ENCODE results near the gene PWWP2B. TPM values are rescaled to one million over a fixed set of nuclear protein-coding genes. Genes with fewer than 3 reads are reported as not detected.

Gene PWWP2B
- total RNA-seq, 2 experiments from 2014 or later = 5.5 to 6.3 TPM

- Mint-ChIP-seq H3K27ac (no peak overlapping the region), H3K27me3 (peaks cover 1% of the 10 kb centered on the region), H3K4me1 (peaks cover 3% of the 10 kb centered on the region), H3K36me3 (ENCODE audit: low read depth) (no peaks in the 10 kb centered on the region), H3K4me3 (no peak overlapping the region), H3K9me3 (no peaks in the 10 kb centered on the region)
- POLR2A ChIA-PET = no interaction called here
- CTCF ChIA-PET = interaction anchor here (1.0 kb wide), 1 partner anchor 8 kb away, joined by 3 read pairs; no protein-coding TSS in a partner anchor
- DNase-seq = no peak
These were observed 28.6 kb upstream of the PWWP2B start for GRCh38 chr10:132368391-132368790.

- peaks cover 1% of the 10 kb centered on the region for H3K27me3 Mint-ChIP-seq
- POLR2A ChIA-PET = no interaction called here
- H3K4me3 Mint-ChIP-seq = no peak overlapping the region
- no peaks in the 10 kb centered on the region for H3K9me3 Mint-ChIP-seq
- H3K4me1 Mint-ChIP-seq = peaks cover 3% of the 10 kb centered on the region
- no peak overlapping the region for H3K27ac Mint-ChIP-seq
- CTCF ChIA-PET = interaction anchor here (1.0 kb wide), 1 partner anchor 9 kb away, joined by 3 read pairs; no protein-coding TSS in a partner anchor
- H3K36me3 Mint-ChIP-seq (ENCODE audit: low read depth) = no peaks in the 10 kb centered on the region
- no peak for DNase-seq
These were observed 27.9 kb upstream of the PWWP2B start for GRCh38 chr10:132368881-132369635.

DNA sequence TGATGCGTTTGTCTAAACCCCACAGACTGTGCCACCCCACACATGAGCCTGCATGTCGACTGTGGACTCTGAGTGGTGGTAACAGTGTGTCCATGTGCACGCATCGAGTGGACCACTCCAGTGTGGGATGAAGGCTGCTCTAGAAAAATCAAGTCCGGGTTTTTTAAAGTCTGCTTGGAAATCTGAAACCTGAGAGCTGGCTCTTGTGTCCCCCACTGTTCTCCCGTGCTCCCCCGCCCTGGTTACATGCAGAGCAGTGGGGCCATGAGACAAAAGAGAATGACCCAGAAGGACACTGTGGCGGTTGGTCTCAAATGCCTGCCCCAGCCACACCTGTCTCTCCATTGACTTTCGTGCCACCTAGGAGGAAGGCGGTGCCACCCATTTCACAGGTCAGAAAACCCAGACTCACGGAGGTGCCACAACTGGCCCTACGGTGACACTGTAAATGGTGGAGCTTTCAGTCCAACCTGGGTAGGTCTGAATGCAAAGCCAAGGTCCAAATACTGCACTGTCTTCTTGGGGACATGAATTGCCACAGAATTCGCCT, 27.3 kb upstream of the PWWP2B start:
- POLR2A ChIA-PET = no interaction called here
- no peak overlapping the region for H3K4me3 Mint-ChIP-seq
- H3K9me3 Mint-ChIP-seq = no peaks in the 10 kb centered on the region
- no peak overlapping the region for H3K27ac Mint-ChIP-seq
- peaks cover 3% of the 10 kb centered on the region for H3K4me1 Mint-ChIP-seq
- peaks cover 1% of the 10 kb centered on the region for H3K27me3 Mint-ChIP-seq
- no peaks in the 10 kb centered on the region for H3K36me3 Mint-ChIP-seq (ENCODE audit: low read depth)
- CTCF ChIA-PET = no interaction called here
- no peak for DNase-seq

DNA sequence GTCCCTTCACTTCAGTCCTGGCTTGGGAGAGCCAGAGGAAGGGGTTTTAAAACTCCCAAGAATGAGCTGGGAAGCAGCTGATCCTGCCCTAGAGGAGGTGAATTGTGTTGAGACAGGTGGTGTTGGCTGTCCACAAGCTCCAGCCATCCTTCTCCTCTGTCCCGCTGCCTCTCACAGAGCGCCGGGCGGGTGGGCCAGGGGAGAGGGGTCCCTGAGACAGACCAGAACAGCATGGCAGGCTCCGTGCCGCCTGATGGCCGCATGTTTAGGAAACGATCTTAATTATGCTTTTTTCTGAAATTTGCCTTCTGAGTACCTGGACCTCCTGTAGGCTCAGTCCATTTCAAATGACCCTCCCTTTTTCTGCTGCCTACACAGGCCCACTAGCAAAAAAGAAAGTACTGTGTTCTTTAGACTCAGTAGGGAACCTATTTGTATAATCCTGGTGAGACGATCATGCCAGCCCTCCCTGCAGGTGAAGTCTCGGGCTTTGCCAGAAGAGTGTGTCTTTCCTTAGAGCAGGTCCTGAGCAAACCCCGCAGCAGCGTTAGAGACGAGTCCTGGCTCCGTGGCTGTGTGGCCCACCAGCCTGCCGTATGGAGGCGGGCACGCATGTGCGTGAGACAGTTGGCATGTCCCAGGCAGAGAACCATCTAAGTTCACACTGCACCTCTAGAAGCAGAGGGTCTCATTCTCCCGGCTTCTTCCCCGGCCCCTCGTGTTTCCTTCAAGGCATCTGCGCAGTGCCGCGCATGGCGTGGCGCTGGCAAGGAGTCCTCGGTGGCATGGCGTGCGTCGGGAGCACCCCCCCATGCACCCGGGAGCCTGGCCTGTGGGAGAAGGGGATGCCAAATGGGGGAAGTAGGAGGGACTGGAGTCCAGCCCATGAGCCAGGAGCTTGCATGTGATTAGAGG, 26.3 kb upstream of the PWWP2B start:
- DNase-seq = no peak
- ChIA-PET CTCF (no interaction called here), POLR2A (no interaction called here)
- Mint-ChIP-seq H3K4me1 (peaks cover 3% of the 10 kb centered on the region), H3K9me3 (no peaks in the 10 kb centered on the region), H3K27me3 (peaks cover 1% of the 10 kb centered on the region), H3K4me3 (no peak overlapping the region), H3K36me3 (ENCODE audit: low read depth) (no peaks in the 10 kb centered on the region), H3K27ac (no peak overlapping the region)

- ChIA-PET POLR2A (no interaction called here), CTCF (no interaction called here)
- no peaks in the 10 kb centered on the region for H3K36me3 Mint-ChIP-seq (ENCODE audit: low read depth)
- no peak overlapping the region for H3K4me3 Mint-ChIP-seq
- H3K27me3 Mint-ChIP-seq = peaks cover 1% of the 10 kb centered on the region
- DNase-seq = no peak
- no peaks in the 10 kb centered on the region for H3K9me3 Mint-ChIP-seq
- H3K27ac Mint-ChIP-seq = no peak overlapping the region
- peaks cover 3% of the 10 kb centered on the region for H3K4me1 Mint-ChIP-seq
These were observed 25.3 kb upstream of the PWWP2B start for GRCh38 chr10:132371641-132372081.

DNA sequence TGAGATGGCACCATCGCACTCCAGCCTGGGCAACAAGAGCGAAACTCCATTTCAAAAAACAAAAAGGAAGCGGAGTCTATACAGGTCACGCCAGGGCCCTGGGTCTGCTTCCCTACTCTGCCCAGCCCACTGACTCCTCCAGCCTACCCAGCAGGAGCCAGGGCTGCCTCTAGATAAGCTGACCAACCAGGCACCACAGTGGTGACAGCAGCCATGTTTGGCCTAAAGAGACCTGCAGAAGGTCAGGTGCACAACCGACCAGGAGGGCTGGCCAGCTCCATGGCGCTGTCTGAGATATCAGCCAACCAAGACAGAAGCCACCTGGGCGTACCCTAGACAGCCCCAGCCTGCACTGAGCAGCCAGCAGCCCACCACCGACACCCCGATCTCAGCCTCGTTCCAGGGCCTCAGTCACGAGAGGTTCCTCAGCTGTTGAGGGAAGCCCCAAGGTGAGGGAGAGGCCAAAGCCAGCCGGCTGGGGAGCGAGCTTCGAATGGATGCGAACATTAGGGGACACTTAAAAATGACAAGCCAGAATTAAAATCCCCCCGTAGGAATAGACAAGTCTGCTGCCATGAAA, 24.4 kb upstream of the PWWP2B start:
- ChIA-PET POLR2A (no interaction called here), CTCF (no interaction called here)
- H3K27ac Mint-ChIP-seq = no peak overlapping the region
- H3K4me1 Mint-ChIP-seq = peaks cover 3% of the 10 kb centered on the region
- no peaks in the 10 kb centered on the region for H3K9me3 Mint-ChIP-seq
- peaks cover 1% of the 10 kb centered on the region for H3K27me3 Mint-ChIP-seq
- no peak for DNase-seq
- H3K4me3 Mint-ChIP-seq = no peak overlapping the region
- no peaks in the 10 kb centered on the region for H3K36me3 Mint-ChIP-seq (ENCODE audit: low read depth)

- H3K4me3 Mint-ChIP-seq = no peak overlapping the region
- no peak for DNase-seq
- no peaks in the 10 kb centered on the region for H3K36me3 Mint-ChIP-seq (ENCODE audit: low read depth)
- no peaks in the 10 kb centered on the region for H3K9me3 Mint-ChIP-seq
- H3K27ac Mint-ChIP-seq = no peak overlapping the region
- ChIA-PET POLR2A (no interaction called here), CTCF (no interaction called here)
- H3K4me1 Mint-ChIP-seq = peaks cover 3% of the 10 kb centered on the region
- H3K27me3 Mint-ChIP-seq = peaks cover 1% of the 10 kb centered on the region
These were observed 23.6 kb upstream of the PWWP2B start for GRCh38 chr10:132373241-132373955.

- peaks cover 3% of the 10 kb centered on the region for H3K4me1 Mint-ChIP-seq
- no peak for DNase-seq
- H3K4me3 Mint-ChIP-seq = no peak overlapping the region
- no peaks in the 10 kb centered on the region for H3K36me3 Mint-ChIP-seq (ENCODE audit: low read depth)
- ChIA-PET POLR2A (no interaction called here), CTCF (no interaction called here)
- peaks cover 1% of the 10 kb centered on the region for H3K27me3 Mint-ChIP-seq
- H3K27ac Mint-ChIP-seq = no peak overlapping the region
- no peaks in the 10 kb centered on the region for H3K9me3 Mint-ChIP-seq
These were observed 22.8 kb upstream of the PWWP2B start for GRCh38 chr10:132374176-132374575.

GRCh38 chr10:132374612-132375011, 22.4 kb upstream of the PWWP2B start:
- H3K4me1 Mint-ChIP-seq = peaks cover 3% of the 10 kb centered on the region
- no peaks in the 10 kb centered on the region for H3K36me3 Mint-ChIP-seq (ENCODE audit: low read depth)
- no peak overlapping the region for H3K4me3 Mint-ChIP-seq
- POLR2A ChIA-PET = no interaction called here
- CTCF ChIA-PET = no interaction called here
- peaks cover 1% of the 10 kb centered on the region for H3K27me3 Mint-ChIP-seq
- H3K27ac Mint-ChIP-seq = no peak overlapping the region
- H3K9me3 Mint-ChIP-seq = no peaks in the 10 kb centered on the region
- no peak for DNase-seq

GRCh38 chr10:132375116-132375794, 21.7 kb upstream of the PWWP2B start:
- no peak for DNase-seq
- H3K27ac Mint-ChIP-seq = no peak overlapping the region
- CTCF ChIA-PET = no interaction called here

DNA sequence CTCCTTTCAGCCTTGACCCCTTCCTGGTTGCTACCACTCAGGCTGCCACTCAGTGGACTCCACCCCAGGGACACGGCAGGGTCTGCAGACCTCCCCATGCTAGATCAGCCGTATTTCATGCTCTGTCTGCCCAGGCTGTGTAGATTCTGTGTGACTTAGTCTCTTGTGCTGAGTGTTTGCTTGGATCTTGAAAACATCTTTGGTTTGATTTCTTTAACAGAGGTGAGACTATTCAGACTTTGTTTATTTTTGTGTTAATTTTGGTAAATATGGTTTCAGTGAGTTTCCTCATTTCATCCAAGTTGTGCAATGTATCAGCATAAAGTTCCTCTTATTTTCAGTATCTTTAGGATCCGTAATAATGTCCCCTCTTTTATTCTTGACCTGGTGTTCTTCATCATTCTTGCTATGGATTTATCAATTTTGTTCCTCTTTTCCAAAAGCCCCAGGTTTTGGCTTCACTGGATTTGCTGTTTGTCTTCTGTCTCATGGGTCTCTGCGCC, 21.2 kb upstream of the PWWP2B start:
- Mint-ChIP-seq H3K36me3 (ENCODE audit: low read depth) (no peaks in the 10 kb centered on the region), H3K4me1 (peaks cover 3% of the 10 kb centered on the region), H3K27me3 (peaks cover 1% of the 10 kb centered on the region), H3K9me3 (no peaks in the 10 kb centered on the region), H3K4me3 (no peak overlapping the region), H3K27ac (no peak overlapping the region)
- ChIA-PET POLR2A (no interaction called here), CTCF (interaction anchor here (1.4 kb wide), 1 partner anchor 16 kb away, joined by 4 read pairs; no protein-coding TSS in a partner anchor)
- no peak for DNase-seq

More at GRCh38 chr10:132375116-132375794, 21.7 kb upstream of the PWWP2B start:
- Mint-ChIP-seq H3K27me3 (peaks cover 1% of the 10 kb centered on the region), H3K4me3 (no peak overlapping the region), H3K9me3 (no peaks in the 10 kb centered on the region), H3K4me1 (peaks cover 3% of the 10 kb centered on the region), H3K36me3 (ENCODE audit: low read depth) (no peaks in the 10 kb centered on the region)
- POLR2A ChIA-PET = no interaction called here

DNA sequence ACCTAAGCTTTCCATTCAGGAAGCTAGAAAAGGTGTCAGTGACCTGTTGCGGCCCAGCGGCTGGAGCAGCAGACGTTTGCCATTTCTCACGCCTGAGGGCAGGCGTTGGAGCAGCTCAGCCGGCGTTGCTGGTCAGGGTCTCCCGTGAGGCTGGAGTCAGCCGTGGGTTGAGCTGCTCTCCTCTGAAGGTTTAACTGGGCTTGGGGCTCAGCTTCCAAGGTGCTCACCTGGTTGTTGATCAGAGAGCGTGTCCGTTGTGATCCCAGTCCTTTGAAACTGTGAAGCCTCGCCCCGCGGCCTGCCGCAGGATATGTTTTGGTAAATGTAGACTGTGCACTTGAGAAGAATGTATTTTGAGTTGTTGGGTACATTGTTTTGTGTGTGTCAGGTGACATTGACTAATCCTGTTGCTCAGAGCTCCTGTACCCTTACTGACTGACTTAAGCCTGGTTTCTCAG, 20.6 kb upstream of the PWWP2B start:
- no peaks in the 10 kb centered on the region for H3K9me3 Mint-ChIP-seq

More for the DNA sequence above, 20.6 kb upstream of the PWWP2B start:
- POLR2A ChIA-PET = no interaction called here
- Mint-ChIP-seq H3K4me3 (no peak overlapping the region), H3K27ac (no peak overlapping the region), H3K27me3 (peaks cover 1% of the 10 kb centered on the region), H3K36me3 (ENCODE audit: low read depth) (no peaks in the 10 kb centered on the region), H3K4me1 (peaks cover 4% of the 10 kb centered on the region)
- CTCF ChIA-PET = interaction anchor here (1.4 kb wide), 1 partner anchor 16 kb away, joined by 4 read pairs; no protein-coding TSS in a partner anchor
- no peak for DNase-seq

All from activated CD4-positive, alpha-beta memory T cell treated with anti-CD3 and anti-CD28 coated beads, Interleukin-2, amount 10 ng/mL, durations not matched to agents 7 days and 5 days (primary cell).